Panc1 (cell line): ENCODE data around the gene SPTBN4.

ENCODE experiments used
- POLR2AphosphoS5 ChIP-seq: IDR thresholded peaks from 2 replicates; pipeline ENCODE4 v1.6.1; 2012; ENCODE audit warnings: mild to moderate bottlenecking, low read depth, low read length, moderate library complexity
- REST ChIP-seq, 2 experiments: IDR thresholded peaks; 2 replicates each; pipeline ENCODE4 v1.6.1; 2011 to 2012; ENCODE audit warnings: low read depth in 2 of 2, control low read depth in 1 of 2, low read length in 1 of 2, mild to moderate bottlenecking in 1 of 2, moderate library complexity in 1 of 2; ENCODE audit not compliant: insufficient read depth in 1 of 2
- SIN3A ChIP-seq: IDR thresholded peaks from 2 replicates; pipeline ENCODE4 v1.6.1; 2012; ENCODE audit warnings: low read depth, mild to moderate bottlenecking, low read length, moderate library complexity, borderline replicate concordance; ENCODE audit not compliant: insufficient read depth
- TF ChIP-seq, protein P1 (sequence below): fragments of 450-650 bp; IDR thresholded peaks from 2 replicates; pipeline ENCODE4 v1.5.1; 2017; ENCODE audit warnings: mild to moderate bottlenecking

DNA sequence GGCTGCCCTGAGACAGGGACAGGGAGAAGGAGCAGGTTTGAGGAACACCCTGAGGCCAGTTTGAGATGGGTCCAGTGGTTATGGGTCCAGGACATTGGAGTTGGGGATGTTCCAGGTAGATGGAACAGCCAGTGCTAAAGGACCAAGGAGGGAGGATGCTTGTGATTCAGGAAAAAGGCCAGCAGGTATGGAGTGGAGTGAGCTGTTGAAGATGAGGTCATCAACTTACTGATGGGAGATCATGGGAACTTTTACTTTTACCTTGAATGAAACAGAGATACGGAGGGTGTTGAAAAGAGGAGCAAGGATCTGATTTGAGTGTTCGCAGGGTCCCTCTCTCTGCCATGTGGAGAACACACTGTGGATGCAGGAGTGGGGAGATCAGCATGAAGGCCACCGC, 25.5 kb downstream of the SPTBN4 start:
- TF ChIP-seq, protein P1, sequence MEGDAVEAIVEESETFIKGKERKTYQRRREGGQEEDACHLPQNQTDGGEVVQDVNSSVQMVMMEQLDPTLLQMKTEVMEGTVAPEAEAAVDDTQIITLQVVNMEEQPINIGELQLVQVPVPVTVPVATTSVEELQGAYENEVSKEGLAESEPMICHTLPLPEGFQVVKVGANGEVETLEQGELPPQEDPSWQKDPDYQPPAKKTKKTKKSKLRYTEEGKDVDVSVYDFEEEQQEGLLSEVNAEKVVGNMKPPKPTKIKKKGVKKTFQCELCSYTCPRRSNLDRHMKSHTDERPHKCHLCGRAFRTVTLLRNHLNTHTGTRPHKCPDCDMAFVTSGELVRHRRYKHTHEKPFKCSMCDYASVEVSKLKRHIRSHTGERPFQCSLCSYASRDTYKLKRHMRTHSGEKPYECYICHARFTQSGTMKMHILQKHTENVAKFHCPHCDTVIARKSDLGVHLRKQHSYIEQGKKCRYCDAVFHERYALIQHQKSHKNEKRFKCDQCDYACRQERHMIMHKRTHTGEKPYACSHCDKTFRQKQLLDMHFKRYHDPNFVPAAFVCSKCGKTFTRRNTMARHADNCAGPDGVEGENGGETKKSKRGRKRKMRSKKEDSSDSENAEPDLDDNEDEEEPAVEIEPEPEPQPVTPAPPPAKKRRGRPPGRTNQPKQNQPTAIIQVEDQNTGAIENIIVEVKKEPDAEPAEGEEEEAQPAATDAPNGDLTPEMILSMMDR, result no peak
- no peak for TF ChIP-seq SIN3A
- no peak for TF ChIP-seq POLR2AphosphoS5
- no peak for TF ChIP-seq REST (IDR thresholded peaks at IDR 0.05; ENCODE audit: insufficient read depth in 1 of 2, low read depth in 2 of 2, low read length in 1 of 2)
